ENCODE measurements around the gene CACNA1F. TPM values are rescaled to one million over a fixed set of nuclear protein-coding genes. Genes with fewer than 3 reads are reported as not detected.

Gene CACNA1F
- total and polyA plus RNA-seq, 9 of the 15 experiments (the other 6 are each of a cell fraction or from before 2014, with no cell fraction given), result under 0.01 to 0.41 (median 0.03) TPM; not detected in 3

DNA sequence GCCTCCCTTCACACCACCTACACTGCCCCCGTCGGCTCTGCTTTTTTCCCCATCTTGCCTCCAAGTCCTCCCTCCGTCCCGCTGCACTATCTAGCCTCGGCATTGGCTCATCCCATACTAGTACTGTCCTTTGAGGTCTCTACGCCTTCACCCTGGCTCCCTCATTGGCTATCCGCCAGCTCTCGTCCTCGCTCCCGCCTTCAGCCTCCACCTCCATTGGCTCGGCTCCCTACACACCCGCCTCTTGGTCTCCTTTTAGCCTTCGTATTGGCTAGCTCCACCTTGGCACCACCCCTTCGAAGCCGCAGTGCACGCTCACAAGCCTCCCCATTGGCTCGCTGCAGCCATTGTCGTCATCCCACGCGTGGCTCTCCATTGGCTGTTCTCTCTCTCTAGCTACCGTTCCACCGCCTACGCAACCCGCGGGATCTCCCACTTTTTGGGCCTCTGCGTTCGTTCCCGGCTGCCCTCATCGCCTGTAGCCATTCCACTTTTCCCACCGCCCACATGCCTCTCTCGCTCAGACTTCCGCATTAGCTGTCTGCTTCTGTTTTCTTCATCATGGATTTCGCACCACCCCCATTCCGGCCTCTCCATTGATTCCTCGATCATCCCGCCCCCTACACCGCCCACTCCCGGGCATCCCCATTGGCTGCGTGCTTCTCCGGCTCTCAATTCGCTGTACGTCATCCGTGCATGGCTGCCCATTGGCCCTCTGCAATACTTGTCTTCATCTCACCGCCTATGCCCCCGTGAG lies 36.0 kb upstream of the CACNA1F start (continued):
- no peak for TF ChIP-seq NFATC3 (IDR thresholded peaks at IDR 0.05)
- TF ChIP-seq TAF1 (IDR thresholded peaks at IDR 0.05; ENCODE audit: control insufficient read depth, extremely low read depth, insufficient read depth, low read length, severe bottlenecking), result peak; percentile 58
- no peak for TF ChIP-seq TARDBP (IDR thresholded peaks at IDR 0.05)
- TF ChIP-seq BMI1 (IDR thresholded peaks at IDR 0.05; ENCODE audit: low read length), result no peak
- TF ChIP-seq NR3C1 (CRISPR knock-in tag; IDR thresholded peaks at IDR 0.05), result no peak
- no peak for TF ChIP-seq SIX5 (IDR thresholded peaks at IDR 0.05; ENCODE audit: borderline replicate concordance in 1 of 2, insufficient read depth in 1 of 2, low read depth in 1 of 2, low read length in 2 of 2)
- no peak for TF ChIP-seq SNRNP70 (optimal IDR thresholded peaks at IDR 0.05; ENCODE audit: low read depth, low read length)
- TF ChIP-seq, protein P1, sequence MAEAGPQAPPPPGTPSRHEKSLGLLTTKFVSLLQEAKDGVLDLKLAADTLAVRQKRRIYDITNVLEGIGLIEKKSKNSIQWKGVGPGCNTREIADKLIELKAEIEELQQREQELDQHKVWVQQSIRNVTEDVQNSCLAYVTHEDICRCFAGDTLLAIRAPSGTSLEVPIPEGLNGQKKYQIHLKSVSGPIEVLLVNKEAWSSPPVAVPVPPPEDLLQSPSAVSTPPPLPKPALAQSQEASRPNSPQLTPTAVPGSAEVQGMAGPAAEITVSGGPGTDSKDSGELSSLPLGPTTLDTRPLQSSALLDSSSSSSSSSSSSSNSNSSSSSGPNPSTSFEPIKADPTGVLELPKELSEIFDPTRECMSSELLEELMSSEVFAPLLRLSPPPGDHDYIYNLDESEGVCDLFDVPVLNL (CRISPR knock-in tag; IDR thresholded peaks at IDR 0.05; ENCODE audit: low read depth), result no peak
- TF ChIP-seq, protein P2, sequence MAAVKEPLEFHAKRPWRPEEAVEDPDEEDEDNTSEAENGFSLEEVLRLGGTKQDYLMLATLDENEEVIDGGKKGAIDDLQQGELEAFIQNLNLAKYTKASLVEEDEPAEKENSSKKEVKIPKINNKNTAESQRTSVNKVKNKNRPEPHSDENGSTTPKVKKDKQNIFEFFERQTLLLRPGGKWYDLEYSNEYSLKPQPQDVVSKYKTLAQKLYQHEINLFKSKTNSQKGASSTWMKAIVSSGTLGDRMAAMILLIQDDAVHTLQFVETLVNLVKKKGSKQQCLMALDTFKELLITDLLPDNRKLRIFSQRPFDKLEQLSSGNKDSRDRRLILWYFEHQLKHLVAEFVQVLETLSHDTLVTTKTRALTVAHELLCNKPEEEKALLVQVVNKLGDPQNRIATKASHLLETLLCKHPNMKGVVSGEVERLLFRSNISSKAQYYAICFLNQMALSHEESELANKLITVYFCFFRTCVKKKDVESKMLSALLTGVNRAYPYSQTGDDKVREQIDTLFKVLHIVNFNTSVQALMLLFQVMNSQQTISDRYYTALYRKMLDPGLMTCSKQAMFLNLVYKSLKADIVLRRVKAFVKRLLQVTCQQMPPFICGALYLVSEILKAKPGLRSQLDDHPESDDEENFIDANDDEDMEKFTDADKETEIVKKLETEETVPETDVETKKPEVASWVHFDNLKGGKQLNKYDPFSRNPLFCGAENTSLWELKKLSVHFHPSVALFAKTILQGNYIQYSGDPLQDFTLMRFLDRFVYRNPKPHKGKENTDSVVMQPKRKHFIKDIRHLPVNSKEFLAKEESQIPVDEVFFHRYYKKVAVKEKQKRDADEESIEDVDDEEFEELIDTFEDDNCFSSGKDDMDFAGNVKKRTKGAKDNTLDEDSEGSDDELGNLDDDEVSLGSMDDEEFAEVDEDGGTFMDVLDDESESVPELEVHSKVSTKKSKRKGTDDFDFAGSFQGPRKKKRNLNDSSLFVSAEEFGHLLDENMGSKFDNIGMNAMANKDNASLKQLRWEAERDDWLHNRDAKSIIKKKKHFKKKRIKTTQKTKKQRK (IDR thresholded peaks at IDR 0.05; ENCODE audit: borderline replicate concordance, low read depth, low read length), result peak; percentile 92
- TF ChIP-seq ZNF766 (CRISPR knock-in tag; conservative IDR thresholded peaks at IDR 0.05), result no peak
- no peak for TF ChIP-seq ELF2 (CRISPR knock-in tag; IDR thresholded peaks at IDR 0.05)
- TF ChIP-seq, protein P3, sequence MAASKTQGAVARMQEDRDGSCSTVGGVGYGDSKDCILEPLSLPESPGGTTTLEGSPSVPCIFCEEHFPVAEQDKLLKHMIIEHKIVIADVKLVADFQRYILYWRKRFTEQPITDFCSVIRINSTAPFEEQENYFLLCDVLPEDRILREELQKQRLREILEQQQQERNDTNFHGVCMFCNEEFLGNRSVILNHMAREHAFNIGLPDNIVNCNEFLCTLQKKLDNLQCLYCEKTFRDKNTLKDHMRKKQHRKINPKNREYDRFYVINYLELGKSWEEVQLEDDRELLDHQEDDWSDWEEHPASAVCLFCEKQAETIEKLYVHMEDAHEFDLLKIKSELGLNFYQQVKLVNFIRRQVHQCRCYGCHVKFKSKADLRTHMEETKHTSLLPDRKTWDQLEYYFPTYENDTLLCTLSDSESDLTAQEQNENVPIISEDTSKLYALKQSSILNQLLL (CRISPR knock-in tag; IDR thresholded peaks at IDR 0.05; ENCODE audit: borderline replicate concordance), result no peak
- no peak for TF ChIP-seq ZNF780A (CRISPR knock-in tag; IDR thresholded peaks at IDR 0.05)
- TF ChIP-seq, protein P4, sequence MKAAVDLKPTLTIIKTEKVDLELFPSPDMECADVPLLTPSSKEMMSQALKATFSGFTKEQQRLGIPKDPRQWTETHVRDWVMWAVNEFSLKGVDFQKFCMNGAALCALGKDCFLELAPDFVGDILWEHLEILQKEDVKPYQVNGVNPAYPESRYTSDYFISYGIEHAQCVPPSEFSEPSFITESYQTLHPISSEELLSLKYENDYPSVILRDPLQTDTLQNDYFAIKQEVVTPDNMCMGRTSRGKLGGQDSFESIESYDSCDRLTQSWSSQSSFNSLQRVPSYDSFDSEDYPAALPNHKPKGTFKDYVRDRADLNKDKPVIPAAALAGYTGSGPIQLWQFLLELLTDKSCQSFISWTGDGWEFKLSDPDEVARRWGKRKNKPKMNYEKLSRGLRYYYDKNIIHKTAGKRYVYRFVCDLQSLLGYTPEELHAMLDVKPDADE (conservative IDR thresholded peaks at IDR 0.05; ENCODE audit: control insufficient read depth, low read depth, low read length), result no peak
- TF ChIP-seq PHB2 (IDR thresholded peaks at IDR 0.05; ENCODE audit: low read depth), result no peak
- TF ChIP-seq, protein P5, sequence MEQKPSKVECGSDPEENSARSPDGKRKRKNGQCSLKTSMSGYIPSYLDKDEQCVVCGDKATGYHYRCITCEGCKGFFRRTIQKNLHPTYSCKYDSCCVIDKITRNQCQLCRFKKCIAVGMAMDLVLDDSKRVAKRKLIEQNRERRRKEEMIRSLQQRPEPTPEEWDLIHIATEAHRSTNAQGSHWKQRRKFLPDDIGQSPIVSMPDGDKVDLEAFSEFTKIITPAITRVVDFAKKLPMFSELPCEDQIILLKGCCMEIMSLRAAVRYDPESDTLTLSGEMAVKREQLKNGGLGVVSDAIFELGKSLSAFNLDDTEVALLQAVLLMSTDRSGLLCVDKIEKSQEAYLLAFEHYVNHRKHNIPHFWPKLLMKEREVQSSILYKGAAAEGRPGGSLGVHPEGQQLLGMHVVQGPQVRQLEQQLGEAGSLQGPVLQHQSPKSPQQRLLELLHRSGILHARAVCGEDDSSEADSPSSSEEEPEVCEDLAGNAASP (IDR thresholded peaks at IDR 0.05), result no peak
- TF ChIP-seq RBBP5 (IDR thresholded peaks at IDR 0.05; ENCODE audit: borderline replicate concordance, insufficient read depth, low read length, poor library complexity, severe bottlenecking), result no peak
- no peak for TF ChIP-seq ZKSCAN1 (IDR thresholded peaks at IDR 0.05; ENCODE audit: low read depth, low read length)
- no peak for TF ChIP-seq ZNF347 (CRISPR knock-in tag; IDR thresholded peaks at IDR 0.05; ENCODE audit: low read depth)
- no peak for TF ChIP-seq GATAD2B (IDR thresholded peaks at IDR 0.05; ENCODE audit: borderline replicate concordance)
